GM10266 (cell line): ENCODE measurements around the gene PBX3.

ENCODE experiments used
- DNase-seq: peaks from one replicate; pipeline ENCODE4 v3.0.0; 2012; ENCODE audit errors: extremely low spot score
- TF ChIP-seq, protein P1 (sequence below): IDR thresholded peaks from 2 replicates; pipeline ENCODE4 v1.5.1; 2012; ENCODE audit warnings: mild to moderate bottlenecking, low read depth; ENCODE audit not compliant: control insufficient read depth, insufficient read depth; ENCODE audit errors: missing control alignments

PBX3 gene

DNA sequence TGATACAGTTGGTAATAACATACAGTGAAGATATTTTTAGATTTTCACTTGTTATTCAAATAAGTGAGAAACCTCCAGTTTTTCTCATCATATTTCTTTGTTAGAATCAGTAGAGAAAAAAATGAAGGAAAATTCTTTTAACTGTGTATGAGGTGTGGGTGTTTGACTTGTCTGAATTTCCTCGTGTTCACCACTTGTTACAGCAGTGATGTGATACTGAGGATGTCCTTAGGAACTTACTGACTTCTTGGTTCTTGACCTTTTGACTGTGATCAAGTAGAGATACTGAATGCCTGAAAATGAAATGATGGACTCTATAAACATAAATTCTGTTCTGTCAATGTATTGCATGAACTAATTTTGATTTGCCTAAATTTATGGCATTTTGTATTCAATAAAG, 10.7 kb downstream of the PBX3 start:
- no peak for DNase-seq
- TF ChIP-seq, protein P1, sequence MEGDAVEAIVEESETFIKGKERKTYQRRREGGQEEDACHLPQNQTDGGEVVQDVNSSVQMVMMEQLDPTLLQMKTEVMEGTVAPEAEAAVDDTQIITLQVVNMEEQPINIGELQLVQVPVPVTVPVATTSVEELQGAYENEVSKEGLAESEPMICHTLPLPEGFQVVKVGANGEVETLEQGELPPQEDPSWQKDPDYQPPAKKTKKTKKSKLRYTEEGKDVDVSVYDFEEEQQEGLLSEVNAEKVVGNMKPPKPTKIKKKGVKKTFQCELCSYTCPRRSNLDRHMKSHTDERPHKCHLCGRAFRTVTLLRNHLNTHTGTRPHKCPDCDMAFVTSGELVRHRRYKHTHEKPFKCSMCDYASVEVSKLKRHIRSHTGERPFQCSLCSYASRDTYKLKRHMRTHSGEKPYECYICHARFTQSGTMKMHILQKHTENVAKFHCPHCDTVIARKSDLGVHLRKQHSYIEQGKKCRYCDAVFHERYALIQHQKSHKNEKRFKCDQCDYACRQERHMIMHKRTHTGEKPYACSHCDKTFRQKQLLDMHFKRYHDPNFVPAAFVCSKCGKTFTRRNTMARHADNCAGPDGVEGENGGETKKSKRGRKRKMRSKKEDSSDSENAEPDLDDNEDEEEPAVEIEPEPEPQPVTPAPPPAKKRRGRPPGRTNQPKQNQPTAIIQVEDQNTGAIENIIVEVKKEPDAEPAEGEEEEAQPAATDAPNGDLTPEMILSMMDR, result no peak

DNA sequence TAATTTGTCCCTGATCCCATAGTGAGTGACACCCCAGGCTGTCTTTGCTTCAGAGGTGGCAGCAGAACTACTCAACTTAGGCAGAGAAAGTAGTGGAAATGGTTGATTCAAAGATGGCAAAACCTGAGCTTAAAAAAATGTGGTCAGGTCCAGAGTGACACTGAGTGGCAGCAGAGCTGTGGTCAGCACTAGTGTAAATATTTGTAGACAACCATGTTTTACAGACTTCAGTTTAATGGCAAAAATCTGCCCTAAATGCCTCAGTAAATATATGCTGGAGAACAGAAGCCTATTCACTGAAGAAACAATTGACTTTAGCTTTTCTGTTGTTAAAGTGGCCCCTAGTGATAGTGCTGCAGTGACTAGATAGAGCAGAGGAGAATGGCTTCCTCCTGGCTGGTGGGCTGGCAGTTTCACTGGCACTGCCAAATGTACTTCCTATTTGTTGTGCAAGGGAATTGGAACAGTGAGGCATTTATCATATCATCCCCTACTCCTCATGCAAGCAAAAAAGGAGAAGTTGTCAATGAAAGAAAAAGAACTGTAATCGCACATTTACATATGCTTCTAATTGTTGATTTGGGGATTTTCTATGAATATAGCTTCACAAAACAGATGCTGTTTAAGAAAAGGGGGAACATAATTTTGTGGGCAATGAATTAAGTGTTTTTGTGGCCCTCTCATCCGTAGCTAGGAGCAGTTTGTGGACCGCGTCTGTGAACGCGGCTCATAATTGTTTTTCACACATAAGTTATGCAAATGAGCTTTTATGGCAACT, 12.0 kb downstream of the PBX3 start:
- TF ChIP-seq, protein P1, result no peak
- DNase-seq, result no peak

DNA sequence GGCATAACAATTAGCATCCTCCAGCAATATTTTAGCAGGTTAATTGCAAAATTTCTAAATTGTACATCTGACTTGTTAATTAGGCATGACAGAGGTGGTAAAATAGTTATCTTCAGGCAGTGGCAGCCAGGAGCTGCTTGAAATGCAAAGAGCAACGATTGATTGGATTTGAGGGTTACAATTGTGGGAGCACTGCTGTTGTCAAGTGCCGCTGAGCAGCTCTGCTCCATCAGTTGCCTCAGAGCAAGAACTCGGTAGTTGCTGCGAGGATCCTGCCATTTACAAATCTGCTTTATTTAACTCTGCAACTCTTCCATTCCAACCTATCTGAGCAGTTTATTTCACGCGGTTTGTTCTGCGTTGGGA, 12.6 kb downstream of the PBX3 start:
- DNase-seq, result no peak
- TF ChIP-seq, protein P1, result no peak

DNA sequence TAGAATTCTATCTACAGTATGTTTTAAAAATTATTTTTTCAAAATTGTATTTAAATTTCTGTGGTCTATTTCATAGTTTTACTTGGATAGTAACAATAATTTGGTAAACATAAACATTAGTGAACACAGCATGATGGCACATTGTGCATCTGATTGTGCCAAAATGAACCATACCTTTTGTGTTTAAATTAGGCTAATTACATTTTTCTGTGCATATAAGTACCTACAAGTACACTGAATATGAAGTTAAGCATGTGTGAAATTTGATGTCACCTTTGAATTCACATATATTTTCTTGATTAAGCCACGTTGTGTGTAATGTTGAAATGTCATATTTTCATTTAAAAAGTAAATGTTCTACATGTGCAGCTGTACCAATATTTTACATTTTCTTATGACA, 13.4 kb downstream of the PBX3 start:
- TF ChIP-seq, protein P1, result no peak
- DNase-seq, result no peak

DNA sequence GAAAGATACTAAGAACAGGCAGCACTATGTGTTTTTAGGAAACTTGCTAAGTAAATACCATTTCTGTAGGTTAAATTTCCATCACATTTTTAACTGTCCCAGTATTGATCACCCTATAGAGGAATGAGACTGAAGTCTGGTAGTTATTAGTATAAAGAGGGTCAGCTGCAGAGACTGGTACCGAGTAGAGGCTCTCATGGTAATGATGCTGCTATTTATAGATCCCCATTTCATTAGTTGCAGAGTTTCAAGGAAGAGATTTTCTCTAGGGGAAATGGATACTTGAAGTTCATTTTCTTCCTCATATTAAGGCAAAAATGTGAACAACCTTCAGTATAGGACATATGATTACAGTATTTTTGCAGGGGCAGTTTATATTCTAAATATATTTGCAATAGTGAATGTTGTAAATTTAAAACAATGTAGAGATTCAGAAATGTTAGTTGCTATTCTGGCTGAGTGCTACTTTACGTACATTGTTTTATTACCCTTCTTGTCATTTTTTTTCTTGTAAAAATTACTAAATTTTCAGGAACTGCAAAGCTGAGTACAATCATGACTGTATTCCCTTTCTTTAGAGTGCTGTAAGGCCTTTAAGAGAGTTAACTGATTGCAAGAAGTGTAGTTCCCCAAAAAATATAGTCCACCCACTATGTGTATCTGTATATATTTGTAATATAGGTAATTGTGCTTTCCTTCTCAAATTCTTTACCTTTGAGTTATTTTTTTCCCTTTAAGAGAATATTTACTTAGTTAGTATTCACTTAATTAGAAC, 14.7 kb downstream of the PBX3 start:
- no peak for DNase-seq
- TF ChIP-seq, protein P1, result no peak

DNA sequence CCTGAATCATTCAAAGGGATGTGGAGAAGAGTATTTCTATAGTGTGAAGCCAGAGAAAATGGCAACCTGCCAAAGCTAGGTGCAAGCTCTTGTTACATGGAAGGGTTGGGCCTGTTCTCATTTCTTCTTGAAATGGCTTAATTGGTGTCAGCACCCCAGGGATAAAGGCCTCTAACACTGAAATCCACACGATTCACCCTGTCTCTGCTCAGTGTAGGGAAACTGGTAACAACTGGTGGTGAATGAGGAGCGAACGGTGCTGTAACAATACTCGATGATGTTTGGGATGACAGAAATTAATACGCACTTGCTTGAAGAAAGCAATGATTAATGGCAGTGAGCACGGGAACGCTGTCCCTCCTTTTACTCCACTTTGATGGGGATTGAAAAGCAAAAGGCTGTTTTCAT, 16.2 kb downstream of the PBX3 start:
- TF ChIP-seq, protein P1, result no peak
- no peak for DNase-seq

DNA sequence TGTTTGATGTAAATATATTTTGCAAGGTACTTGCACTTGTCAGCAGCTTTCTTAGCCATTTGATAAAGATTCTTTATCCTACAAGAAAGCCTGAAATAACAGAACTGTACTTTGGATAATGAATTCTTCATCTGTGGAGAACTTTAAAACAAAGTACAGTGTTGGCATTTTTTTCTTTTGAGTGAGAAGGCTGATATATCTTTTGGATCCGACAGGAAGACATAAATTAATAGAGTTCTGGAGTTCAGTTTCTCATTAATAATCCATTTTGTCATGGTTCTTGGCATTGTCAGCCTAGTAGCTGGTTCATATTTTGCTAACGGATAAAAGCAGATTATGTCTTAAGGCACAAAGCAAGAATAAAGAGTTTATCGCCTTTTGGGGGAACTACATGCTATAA, 17.0 kb downstream of the PBX3 start:
- DNase-seq, result no peak
- TF ChIP-seq, protein P1, result no peak
